T-cell (primary cell): ENCODE measurements around the gene MROH2B. TPM values are rescaled to one million over a fixed set of nuclear protein-coding genes. Genes with fewer than 3 reads are reported as not detected.

Source experiments
- ATAC-seq, 4 experiments: fragments of 200-7000 bp in 3 of 4; fragments of 150-1000 bp in 1 of 4; cut with Tn5 transposase; replicated peaks in 1 of 4; 1 replicate in 3 of 4; 2 replicates in 1 of 4; pipeline ENCODE4 v1.10.0; 2021; ENCODE audit warnings: moderate library complexity in 3 of 4, mild to moderate bottlenecking in 2 of 4, moderate number of reproducible peaks in 1 of 4
- CTCF ChIA-PET, 2 donors: fragments of 300-600 bp; sonication (Branson Sonifier 250); formaldehyde crosslinking; loops; one replicate each; lab custom pipeline; 2022; ENCODE audit warnings: antibody characterized with exemption in 2 of 2; lab: Charles Lee
- POLR2A ChIA-PET, 2 donors: fragments of 300-600 bp; sonication (Branson Sonifier 250); formaldehyde crosslinking; loops; one replicate each; lab custom pipeline; 2022; ENCODE audit warnings: antibody characterized with exemption in 2 of 2; lab: Charles Lee
- DNase-seq, 35 experiments: peaks; one replicate each; pipeline versions ENCODE4 v3.0.0 to v3.0.0-alpha.2; 2013 to 2023
- H3K27ac ChIP-seq: one replicate; pipeline ENCODE4 v1.5.1; 2013; ENCODE audit warnings: low read length
- H3K27me3 ChIP-seq, 2 experiments: replicated peaks in 1 of 2; 1 replicate in 1 of 2; 2 replicates in 1 of 2; pipeline versions ENCODE4 v1.6.1 to v1.7.0; 2013; ENCODE audit warnings: low read length in 1 of 2, mixed read lengths in 1 of 2; ENCODE audit not compliant: control insufficient read depth in 2 of 2, insufficient read depth in 2 of 2; ENCODE audit errors: extremely low read depth in 1 of 2
- H3K36me3 ChIP-seq, 2 donors: 1 replicate in 1 of 2; 2 replicates in 1 of 2; pipeline versions ENCODE4 v1.6.1 to v1.7.0; 2013; ENCODE audit warnings: low read length in 1 of 2; ENCODE audit not compliant: control insufficient read depth in 2 of 2, insufficient read depth in 1 of 2; ENCODE audit errors: extremely low read depth in 1 of 2
- H3K4me1 ChIP-seq, 2 experiments: 1 replicate in 1 of 2; 2 replicates in 1 of 2; pipeline versions ENCODE4 v1.6.1 to v1.7.0; 2013; ENCODE audit warnings: low read length in 2 of 2, mixed read lengths in 1 of 2; ENCODE audit not compliant: insufficient read depth in 2 of 2, control insufficient read depth in 1 of 2; ENCODE audit errors: extremely low read depth in 1 of 2
- H3K4me3 ChIP-seq, 2 donors: 1 replicate in 1 of 2; 2 replicates in 1 of 2; pipeline versions ENCODE4 v1.5.1 to v1.7.0; 2013; ENCODE audit warnings: mild to moderate bottlenecking in 2 of 2, low read length in 1 of 2, moderate library complexity in 1 of 2; ENCODE audit not compliant: control insufficient read depth in 1 of 2; ENCODE audit errors: extremely low read depth in 1 of 2
- H3K9me3 ChIP-seq: 2 replicates; pipeline ENCODE4 v1.7.0; 2013
- H3K27ac Mint-ChIP-seq, 2 donors: one replicate each; pipeline ENCODE4 v1.8.0; 2020 to 2021; ENCODE audit warnings: mild to moderate bottlenecking in 2 of 2, mixed read lengths in 2 of 2
- H3K27me3 Mint-ChIP-seq, 2 donors: one replicate each; pipeline ENCODE4 v1.8.0; 2021 to 2022; ENCODE audit warnings: mixed read lengths in 2 of 2
- H3K36me3 Mint-ChIP-seq: one replicate; pipeline ENCODE4 v1.8.0; 2021; ENCODE audit warnings: mixed read lengths
- H3K4me1 Mint-ChIP-seq, 3 donors: one replicate each; pipeline ENCODE4 v1.8.0; 2020 to 2022; ENCODE audit warnings: mixed read lengths in 3 of 3, mild to moderate bottlenecking in 1 of 3
- H3K4me3 Mint-ChIP-seq, 3 donors: one replicate each; pipeline ENCODE4 v1.8.0; 2020 to 2022; ENCODE audit warnings: mild to moderate bottlenecking in 3 of 3, mixed read lengths in 3 of 3, moderate library complexity in 3 of 3
- H3K9me3 Mint-ChIP-seq, 3 donors: one replicate each; pipeline ENCODE4 v1.8.0; 2020 to 2022; ENCODE audit warnings: mixed read lengths in 3 of 3
- WGBS: methylation state at CpG from one replicate; pipeline ENCODE4 v1.1.5; 2013; ENCODE audit warnings: missing lambda C conversion rate; ENCODE audit not compliant: insufficient coverage; 5-methylcytosine and 5-hydroxymethylcytosine counted together
- total RNA-seq, 35 experiments: library from RNA in 6 of 35; stranded (reverse) in 6 of 35; fragments of 120-200 nt in 1 of 35; gene quantifications; one replicate each; pipeline versions ENCODE4 v1.2.1 to v1.2.4 and lab custom pipeline; 2013 to 2026

MROH2B gene
- total RNA-seq, 5 donors from 2014 or later (not counting 1 experiment from before 2014, with no cell fraction given) = not detected

DNA sequence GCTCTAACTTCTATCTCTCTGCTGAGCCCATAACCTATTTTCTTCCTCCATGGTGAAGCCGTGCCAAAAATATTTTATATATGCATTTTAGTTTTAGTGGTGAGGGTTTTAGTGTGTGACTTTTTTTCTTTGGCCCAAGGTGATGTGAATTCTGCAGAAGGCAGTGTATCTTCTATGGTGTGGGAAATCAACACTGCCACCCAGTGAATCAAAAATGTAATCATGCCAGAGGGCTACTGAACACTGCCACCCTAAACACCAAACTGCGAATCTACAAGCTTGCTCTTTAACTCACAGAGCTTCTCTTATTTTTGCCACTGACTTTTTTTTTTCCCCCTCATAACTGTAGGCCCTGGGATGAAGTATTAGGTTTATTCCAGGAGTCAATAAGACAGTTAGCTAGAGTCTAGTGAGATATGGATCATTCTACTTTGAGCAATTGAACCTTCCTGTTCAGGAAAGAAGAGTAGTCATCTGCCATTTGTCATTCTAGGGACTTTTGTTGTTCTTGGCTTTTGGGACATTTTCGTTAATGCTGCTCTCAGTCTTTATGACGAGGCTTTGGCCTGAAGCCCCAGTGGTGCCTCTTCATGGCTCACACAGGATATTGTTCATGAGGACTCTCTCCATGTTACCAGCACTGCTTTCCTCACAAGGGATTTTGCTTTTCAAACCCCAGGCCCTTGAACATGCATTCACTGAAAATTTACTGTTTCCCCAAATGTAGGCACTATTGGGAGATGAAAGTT lies 108.8 kb downstream of the MROH2B start:
- Histone ChIP-seq H3K27ac (no peak overlapping the region), H3K9me3 (no peaks in the 10 kb centered on the region), H3K27me3 (peaks cover 0 to 2% of the 10 kb centered on the region in 2 experiments), H3K36me3 (no peaks in the 10 kb centered on the region), H3K4me3 (no peak overlapping the region), H3K4me1 (no peaks in the 10 kb centered on the region)
- DNase-seq (no peak), ATAC-seq (no peak)
- Mint-ChIP-seq H3K4me3 (no peak overlapping the region), H3K4me1 (no peaks in the 10 kb centered on the region), H3K36me3 (no peaks in the 10 kb centered on the region), H3K27me3 (peaks cover 0 to 2% of the 10 kb centered on the region in 2 donors), H3K27ac (no peak overlapping the region), H3K9me3 (peaks cover 7 to 13% (median 8%) of the 10 kb centered on the region in 3 donors)
- ChIA-PET POLR2A (no interaction called here), CTCF (no interaction called here)
- no CpG with 5 or more reads among the region's 4 CpGs for WGBS

DNA sequence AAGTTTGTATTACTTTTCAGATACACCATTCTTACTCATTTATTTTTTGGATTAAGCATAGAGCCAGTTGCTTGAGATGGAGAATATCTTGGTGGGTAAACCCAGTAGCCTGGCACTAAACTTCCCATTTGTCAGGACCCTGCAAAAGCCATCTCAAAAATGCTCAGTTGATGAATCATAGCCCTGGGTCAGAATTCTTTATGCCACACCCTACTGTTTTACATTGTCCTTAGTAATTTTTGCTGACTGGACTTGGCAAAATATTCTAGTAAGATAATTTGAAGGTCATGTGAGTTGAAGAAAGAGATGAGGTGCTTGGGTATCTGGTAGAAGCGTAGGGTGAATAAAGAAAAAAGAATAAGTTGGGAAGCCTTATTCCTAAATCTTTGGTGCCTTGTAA lies 111.1 kb downstream of the MROH2B start:
- H3K27ac Mint-ChIP-seq = no peak overlapping the region
- H3K36me3 ChIP-seq = no peaks in the 10 kb centered on the region
- peaks cover 0 to 2% of the 10 kb centered on the region in 2 experiments for H3K27me3 ChIP-seq
- POLR2A ChIA-PET = no interaction called here
- H3K27me3 Mint-ChIP-seq = peaks cover 0 to 2% of the 10 kb centered on the region in 2 donors
- H3K4me1 ChIP-seq = no peaks in the 10 kb centered on the region
- 90% methylated on average over 1 of the region's 1 CpG for WGBS
- CTCF ChIA-PET = no interaction called here
- H3K9me3 Mint-ChIP-seq = peaks cover 6 to 9% (median 7%) of the 10 kb centered on the region in 3 donors
- ATAC-seq = no peak
- H3K9me3 ChIP-seq = no peaks in the 10 kb centered on the region
- H3K36me3 Mint-ChIP-seq = no peaks in the 10 kb centered on the region
- H3K4me1 Mint-ChIP-seq = no peaks in the 10 kb centered on the region
- H3K27ac ChIP-seq = no peak overlapping the region
- H3K4me3 Mint-ChIP-seq = no peak overlapping the region
- no peak for DNase-seq
- no peak overlapping the region for H3K4me3 ChIP-seq

DNA sequence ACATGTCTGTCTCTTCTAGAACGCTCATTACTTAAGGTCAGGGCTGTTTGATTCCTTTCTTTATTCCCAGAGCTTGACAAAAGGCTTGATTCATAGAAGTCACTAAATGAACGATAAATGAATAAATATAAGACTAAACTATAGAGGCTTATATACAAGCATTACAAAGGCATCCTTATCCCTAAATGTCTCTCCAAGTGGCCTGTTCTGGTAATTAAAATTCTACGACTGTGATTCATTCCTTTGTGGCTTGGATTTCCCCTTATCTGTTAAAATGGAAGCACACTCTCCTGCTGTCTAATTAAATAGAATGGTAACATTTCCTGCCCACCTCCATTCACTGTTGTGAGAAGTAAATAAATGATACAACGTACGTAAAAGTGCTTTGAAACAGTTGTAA lies 112.3 kb downstream of the MROH2B start:
- H3K27me3 ChIP-seq = peaks cover 0 to 2% of the 10 kb centered on the region in 2 experiments
- no peaks in the 10 kb centered on the region for H3K9me3 ChIP-seq
- Mint-ChIP-seq H3K4me1 (no peaks in the 10 kb centered on the region), H3K27me3 (peaks cover 0 to 2% of the 10 kb centered on the region in 2 donors), H3K36me3 (no peaks in the 10 kb centered on the region), H3K27ac (no peak overlapping the region), H3K4me3 (no peak overlapping the region), H3K9me3 (peaks cover 6 to 9% (median 7%) of the 10 kb centered on the region in 3 donors)
- no peak overlapping the region for H3K27ac ChIP-seq
- no peak for DNase-seq
- ChIA-PET CTCF (no interaction called here), POLR2A (no interaction called here)
- H3K4me3 ChIP-seq = no peak overlapping the region
- ATAC-seq = no peak
- H3K36me3 ChIP-seq = no peaks in the 10 kb centered on the region
- WGBS = no CpG with 5 or more reads among the region's 5 CpGs
- no peaks in the 10 kb centered on the region for H3K4me1 ChIP-seq

DNA sequence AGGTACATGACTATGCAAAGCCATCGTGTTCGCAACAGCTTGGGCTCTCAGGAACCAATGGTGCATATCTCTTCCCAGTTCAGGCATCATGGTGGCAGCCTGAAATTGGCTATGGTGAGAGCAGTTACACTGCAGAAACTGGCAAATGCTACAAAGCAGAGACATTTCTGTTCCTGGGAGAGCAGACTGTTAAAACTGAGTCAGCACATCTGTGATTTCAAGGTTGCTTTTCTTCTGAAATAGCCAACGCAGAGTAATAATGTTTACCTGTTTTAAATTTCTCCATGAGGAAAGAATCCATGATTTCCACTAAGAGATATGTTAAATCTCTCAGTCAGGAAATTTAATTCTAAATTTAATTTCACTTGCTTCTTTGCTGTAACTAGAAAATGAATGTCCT lies 114.1 kb downstream of the MROH2B start:
- Histone ChIP-seq H3K27me3 (peaks cover 0 to 2% of the 10 kb centered on the region in 2 experiments), H3K27ac (no peak overlapping the region), H3K36me3 (no peaks in the 10 kb centered on the region), H3K9me3 (no peaks in the 10 kb centered on the region), H3K4me1 (no peaks in the 10 kb centered on the region), H3K4me3 (no peak overlapping the region)
- H3K4me1 Mint-ChIP-seq = no peaks in the 10 kb centered on the region
- ATAC-seq (no peak), DNase-seq (no peak)
- ChIA-PET CTCF (no interaction called here), POLR2A (no interaction called here)
- H3K4me3 Mint-ChIP-seq = no peak overlapping the region
- peaks cover 6 to 9% (median 7%) of the 10 kb centered on the region in 3 donors for H3K9me3 Mint-ChIP-seq
- peaks cover 2 to 5% of the 10 kb centered on the region in 2 donors for H3K27me3 Mint-ChIP-seq
- H3K27ac Mint-ChIP-seq = no peak overlapping the region
- no peaks in the 10 kb centered on the region for H3K36me3 Mint-ChIP-seq
- 87% methylated on average over 2 of the region's 3 CpGs for WGBS

DNA sequence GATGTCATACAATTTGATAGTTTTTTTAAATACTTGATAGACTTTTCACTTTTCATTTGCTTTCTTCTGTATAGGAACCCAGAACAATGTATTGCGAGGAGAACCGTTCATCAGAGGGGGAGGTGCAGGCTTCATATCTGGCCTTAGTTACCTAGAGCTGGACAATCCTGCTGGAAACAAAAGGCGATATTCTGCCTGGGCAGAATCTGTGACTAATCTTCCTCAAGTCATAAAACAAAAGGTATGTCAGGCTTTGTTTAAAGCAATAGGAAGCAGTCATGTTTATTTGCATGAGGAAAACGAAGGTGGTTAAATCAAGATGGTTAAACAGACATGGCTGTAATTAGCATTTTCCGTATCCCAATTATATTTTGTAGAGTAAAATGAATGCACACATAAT lies 115.8 kb downstream of the MROH2B start:
- ChIA-PET POLR2A (interaction anchor here in 1 of 2 donors (0.6 kb wide), 1 partner anchor 995 kb away, joined by 3 read pairs; no protein-coding TSS in a partner anchor), CTCF (interaction anchor here in 1 of 2 donors (0.6 kb wide), 1 partner anchor 12 kb away, joined by 3 read pairs; no protein-coding TSS in a partner anchor)
- Mint-ChIP-seq H3K4me3 (no peak overlapping the region), H3K4me1 (no peaks in the 10 kb centered on the region), H3K9me3 (peaks cover 6 to 9% (median 7%) of the 10 kb centered on the region in 3 donors), H3K36me3 (no peaks in the 10 kb centered on the region), H3K27ac (no peak overlapping the region), H3K27me3 (peaks cover 2 to 5% of the 10 kb centered on the region in 2 donors)
- ATAC-seq (no peak), DNase-seq (no peak)
- Histone ChIP-seq H3K4me1 (no peaks in the 10 kb centered on the region), H3K9me3 (no peaks in the 10 kb centered on the region), H3K27ac (no peak overlapping the region), H3K27me3 (peaks cover 0 to 2% of the 10 kb centered on the region in 2 experiments), H3K4me3 (no peak overlapping the region), H3K36me3 (no peaks in the 10 kb centered on the region)
- 67% methylated on average over 1 of the region's 5 CpGs for WGBS
